GM23338 (cell line): ENCODE results near the gene STAC2. TPM values are rescaled to one million over a fixed set of nuclear protein-coding genes. Genes with fewer than 3 reads are reported as not detected.
"Not testable (repeated sequence)": the region's sequence is repeated elsewhere in the genome, so short reads cannot be mapped to it uniquely, and the experiment has no call there.

Experiments
- ATAC-seq: fragments of 200-7000 bp; cut with Tn5 transposase; 3 replicates; pipeline ENCODE4 v1.9.1; 2020
- DNase-seq: peaks from one replicate; pipeline ENCODE4 v3.0.0-alpha.2; 2015; ENCODE audit warnings: low spot score
- H2AFZ ChIP-seq: fragments of 200-600 bp; sonication (generic); 2 replicates; pipeline ENCODE4 v1.8.0; 2016; ENCODE audit warnings: antibody characterized with exemption, mild to moderate bottlenecking, moderate library complexity
- H3F3A ChIP-seq: fragments of 200-600 bp; sonication (generic); replicated peaks from 2 replicates; pipeline ENCODE4 v1.8.0; 2017; ENCODE audit warnings: antibody characterized with exemption, mixed run types, low read depth
- H3K27ac ChIP-seq: fragments of 200-600 bp; sonication (generic); 2 replicates; pipeline ENCODE4 v1.6.1; 2016; ENCODE audit warnings: low read depth
- H3K27me3 ChIP-seq: fragments of 200-600 bp; sonication (generic); 2 replicates; pipeline ENCODE4 v1.8.0; 2016; ENCODE audit warnings: mild to moderate bottlenecking, mixed run types, moderate library complexity; ENCODE audit not compliant: insufficient read depth
- H3K36me3 ChIP-seq: fragments of 200-600 bp; sonication (generic); 2 replicates; pipeline ENCODE4 v1.8.0; 2016; ENCODE audit warnings: mild to moderate bottlenecking; ENCODE audit not compliant: insufficient read depth
- H3K4me1 ChIP-seq: fragments of 200-600 bp; sonication (generic); 2 replicates; pipeline ENCODE4 v1.8.0; 2016; ENCODE audit warnings: mild to moderate bottlenecking, moderate library complexity; ENCODE audit not compliant: insufficient read depth
- H3K4me2 ChIP-seq: fragments of 200-600 bp; sonication (generic); 2 replicates; pipeline ENCODE4 v1.7.1; 2017; ENCODE audit warnings: mixed run types
- H3K4me3 ChIP-seq: fragments of 200-600 bp; sonication (generic); 2 replicates; pipeline ENCODE4 v1.6.1; 2016; ENCODE audit warnings: mixed run types
- H3K79me2 ChIP-seq: fragments of 200-600 bp; sonication (generic); replicated peaks from 2 replicates; pipeline ENCODE4 v1.8.0; 2017; ENCODE audit warnings: mild to moderate bottlenecking; ENCODE audit not compliant: insufficient read depth
- H3K9me2 ChIP-seq: fragments of 200-600 bp; sonication (generic); 2 replicates; pipeline ENCODE4 v1.8.0; 2017; ENCODE audit not compliant: insufficient read depth
- H4K20me1 ChIP-seq: fragments of 200-600 bp; sonication (generic); replicated peaks from 2 replicates; pipeline ENCODE4 v1.8.0; 2017; ENCODE audit warnings: mild to moderate bottlenecking; ENCODE audit not compliant: insufficient read depth
- H3K27ac Mint-ChIP-seq: 2 replicates; pipeline ENCODE4 v1.8.0; 2020; ENCODE audit warnings: inconsistent platforms, mild to moderate bottlenecking, moderate library complexity, mixed read lengths
- H3K27me3 Mint-ChIP-seq: 3 replicates; pipeline ENCODE4 v1.8.0; 2022; ENCODE audit warnings: low read depth, mild to moderate bottlenecking, moderate library complexity, mixed read lengths, inconsistent platforms; ENCODE audit not compliant: insufficient read depth, poor library complexity
- H3K36me3 Mint-ChIP-seq: 3 replicates; pipeline ENCODE4 v1.8.0; 2021; ENCODE audit warnings: low read depth, mild to moderate bottlenecking, inconsistent platforms, moderate library complexity, mixed read lengths
- H3K4me1 Mint-ChIP-seq: 3 replicates; pipeline ENCODE4 v1.8.0; 2020; ENCODE audit warnings: mild to moderate bottlenecking, inconsistent platforms, mixed read lengths
- H3K4me3 Mint-ChIP-seq: 3 replicates; pipeline ENCODE4 v1.8.0; 2021; ENCODE audit warnings: moderate library complexity, mild to moderate bottlenecking, inconsistent platforms, mixed read lengths
- H3K9me3 Mint-ChIP-seq: 3 replicates; pipeline ENCODE4 v1.8.0; 2020; ENCODE audit warnings: moderate library complexity, mild to moderate bottlenecking, inconsistent platforms, mixed read lengths
- EZH2 ChIP-seq: fragments of 200-600 bp; sonication (generic); IDR thresholded peaks from one replicate; pipeline ENCODE4 v1.8.0; 2017; ENCODE audit warnings: antibody characterized with exemption, mild to moderate bottlenecking, low read depth; ENCODE audit not compliant: unreplicated experiment
- POLR2AphosphoS5 ChIP-seq: IDR thresholded peaks from 2 replicates; pipeline ENCODE4 v1.6.1; 2016; ENCODE audit warnings: antibody characterized with exemption, low read depth
- STAT1 ChIP-seq: IDR thresholded peaks from one replicate; pipeline ENCODE4 v1.6.1; 2016; ENCODE audit warnings: antibody characterized with exemption; ENCODE audit not compliant: unreplicated experiment
- ZNF331 ChIP-seq: fragments of 250-450 bp; sonication (Bioruptor Pico); IDR thresholded peaks from 2 replicates; pipeline ENCODE4 v1.5.0; 2020; ENCODE audit warnings: low read depth, mild to moderate bottlenecking, moderate library complexity
- polyA plus RNA-seq: library from polyadenylated mRNA; unstranded; fragments of >200 nt; fragmentation: Nextera tagmentation; extraction: Ambion mirVana; gene quantifications from 2 replicates; pipeline ENCODE4 v1.2.1, GENCODE V29; 2016
- total RNA-seq: library from RNA; depleted of rRNA; stranded (reverse); fragments of >200 nt; shearing (Covaris generic); gene quantifications from 2 replicates; pipeline ENCODE4 v1.2.3, GENCODE V29; 2014
- TF ChIP-seq, protein P1 (sequence below), 2 experiments: fragments of 200-600 bp in 1 of 2; sonication (generic) in 1 of 2; conservative IDR thresholded peaks; 2 replicates each; pipeline versions ENCODE4 v1.5.1 to v1.6.1; 2016 to 2017; ENCODE audit warnings: antibody characterized with exemption in 2 of 2, low read depth in 2 of 2, mild to moderate bottlenecking in 2 of 2, moderate library complexity in 1 of 2

The STAC2 gene
- total and polyA plus RNA-seq, 2 experiments from 2014 or later, result 1.9 to 3.1 TPM

DNA sequence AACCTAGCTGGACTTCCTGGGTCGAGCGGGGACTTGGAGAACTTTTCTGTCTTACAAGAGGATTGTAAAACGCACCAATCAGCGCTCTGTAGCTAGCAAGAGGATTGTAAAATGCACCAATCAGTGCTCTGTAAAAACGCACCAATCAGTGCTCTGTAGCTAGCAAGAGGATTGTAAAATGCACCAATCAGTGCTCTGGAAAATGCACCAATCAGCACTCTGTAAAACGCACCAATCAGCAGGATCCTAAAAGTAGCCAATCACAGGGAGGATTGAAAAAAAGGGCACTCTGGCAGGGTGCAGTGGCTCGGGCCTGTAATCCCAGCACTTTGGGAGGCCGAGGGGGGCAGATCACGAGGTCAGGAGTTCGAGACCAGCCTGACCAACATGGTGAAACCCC is 57.2 kb downstream of the STAC2 start:
- H3K27ac ChIP-seq, H3K9me2 ChIP-seq, H3K27ac Mint-ChIP-seq, H2AFZ ChIP-seq, H3K9me3 Mint-ChIP-seq, H3K4me3 Mint-ChIP-seq, H3K79me2 ChIP-seq, H3K36me3 ChIP-seq, ATAC-seq, H3K36me3 Mint-ChIP-seq, H4K20me1 ChIP-seq, DNase-seq, H3K4me3 ChIP-seq, H3F3A ChIP-seq, H3K4me2 ChIP-seq: not testable (repeated sequence)
- Histone ChIP-seq H3K4me1 (peaks cover 23% of the 10 kb centered on the region), H3K27me3 (peaks cover 33% of the 10 kb centered on the region)
- Mint-ChIP-seq H3K4me1 (peaks cover 19% of the 10 kb centered on the region), H3K27me3 (peaks cover 24% of the 10 kb centered on the region)

DNA sequence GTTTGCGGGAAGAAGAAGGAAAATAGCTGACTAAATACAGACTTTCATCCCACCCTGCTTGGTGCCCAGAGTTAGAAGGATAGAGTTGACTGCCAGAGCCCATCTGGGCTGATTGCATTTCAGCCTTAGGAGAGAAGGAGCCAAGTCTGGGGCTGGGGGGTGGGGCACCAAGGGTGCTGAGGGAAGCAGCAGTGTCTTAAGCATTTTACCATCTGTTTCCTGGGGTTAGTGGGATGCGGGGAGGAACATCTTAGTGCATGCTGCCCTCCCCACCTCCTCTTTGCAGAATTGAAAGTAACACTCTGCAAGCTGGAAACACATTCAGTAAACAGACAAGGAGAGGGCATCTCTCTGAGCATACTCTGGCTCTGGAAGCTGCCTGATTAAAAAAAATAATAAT is 58.3 kb downstream of the STAC2 start:
- H3K9me2 ChIP-seq, result no peaks in the 10 kb centered on the region
- peaks cover 6% of the 10 kb centered on the region; the same call in 1 of the 2 replicates for H3F3A ChIP-seq
- no peak overlapping the region for H3K4me3 ChIP-seq
- Mint-ChIP-seq H3K27me3 (peaks cover 25% of the 10 kb centered on the region), H3K36me3 (peaks cover 7% of the 10 kb centered on the region; the same call in 1 of the 3 replicates), H3K4me1 (peaks cover 15% of the 10 kb centered on the region), H3K27ac (no peak overlapping the region), H3K4me3 (no peak overlapping the region), H3K9me3 (peaks cover 9% of the 10 kb centered on the region; the same call in 2 of the 3 replicates)
- no peaks in the 10 kb centered on the region for H3K79me2 ChIP-seq
- no peak overlapping the region for H3K27ac ChIP-seq
- peak overlapping the region; percentile 21; the same call in 1 of the 2 replicates for H3K4me2 ChIP-seq
- no peak for TF ChIP-seq POLR2AphosphoS5
- TF ChIP-seq ZNF331 (CRISPR knock-in tag), result no peak
- TF ChIP-seq, protein P1, sequence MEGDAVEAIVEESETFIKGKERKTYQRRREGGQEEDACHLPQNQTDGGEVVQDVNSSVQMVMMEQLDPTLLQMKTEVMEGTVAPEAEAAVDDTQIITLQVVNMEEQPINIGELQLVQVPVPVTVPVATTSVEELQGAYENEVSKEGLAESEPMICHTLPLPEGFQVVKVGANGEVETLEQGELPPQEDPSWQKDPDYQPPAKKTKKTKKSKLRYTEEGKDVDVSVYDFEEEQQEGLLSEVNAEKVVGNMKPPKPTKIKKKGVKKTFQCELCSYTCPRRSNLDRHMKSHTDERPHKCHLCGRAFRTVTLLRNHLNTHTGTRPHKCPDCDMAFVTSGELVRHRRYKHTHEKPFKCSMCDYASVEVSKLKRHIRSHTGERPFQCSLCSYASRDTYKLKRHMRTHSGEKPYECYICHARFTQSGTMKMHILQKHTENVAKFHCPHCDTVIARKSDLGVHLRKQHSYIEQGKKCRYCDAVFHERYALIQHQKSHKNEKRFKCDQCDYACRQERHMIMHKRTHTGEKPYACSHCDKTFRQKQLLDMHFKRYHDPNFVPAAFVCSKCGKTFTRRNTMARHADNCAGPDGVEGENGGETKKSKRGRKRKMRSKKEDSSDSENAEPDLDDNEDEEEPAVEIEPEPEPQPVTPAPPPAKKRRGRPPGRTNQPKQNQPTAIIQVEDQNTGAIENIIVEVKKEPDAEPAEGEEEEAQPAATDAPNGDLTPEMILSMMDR (conservative IDR thresholded peaks at IDR 0.05; ENCODE audit: low read depth in 2 of 2), result no peak
- TF ChIP-seq STAT1, result no peak
- H3K4me1 ChIP-seq, result peaks cover 20% of the 10 kb centered on the region; the same call in 1 of the 2 replicates
- DNase-seq (no peak), ATAC-seq (no peak)
- H4K20me1 ChIP-seq, result no peaks in the 10 kb centered on the region
- H3K36me3 ChIP-seq, result no peaks in the 10 kb centered on the region
- peaks cover 33% of the 10 kb centered on the region for H3K27me3 ChIP-seq
- H2AFZ ChIP-seq, result no peak overlapping the region

DNA sequence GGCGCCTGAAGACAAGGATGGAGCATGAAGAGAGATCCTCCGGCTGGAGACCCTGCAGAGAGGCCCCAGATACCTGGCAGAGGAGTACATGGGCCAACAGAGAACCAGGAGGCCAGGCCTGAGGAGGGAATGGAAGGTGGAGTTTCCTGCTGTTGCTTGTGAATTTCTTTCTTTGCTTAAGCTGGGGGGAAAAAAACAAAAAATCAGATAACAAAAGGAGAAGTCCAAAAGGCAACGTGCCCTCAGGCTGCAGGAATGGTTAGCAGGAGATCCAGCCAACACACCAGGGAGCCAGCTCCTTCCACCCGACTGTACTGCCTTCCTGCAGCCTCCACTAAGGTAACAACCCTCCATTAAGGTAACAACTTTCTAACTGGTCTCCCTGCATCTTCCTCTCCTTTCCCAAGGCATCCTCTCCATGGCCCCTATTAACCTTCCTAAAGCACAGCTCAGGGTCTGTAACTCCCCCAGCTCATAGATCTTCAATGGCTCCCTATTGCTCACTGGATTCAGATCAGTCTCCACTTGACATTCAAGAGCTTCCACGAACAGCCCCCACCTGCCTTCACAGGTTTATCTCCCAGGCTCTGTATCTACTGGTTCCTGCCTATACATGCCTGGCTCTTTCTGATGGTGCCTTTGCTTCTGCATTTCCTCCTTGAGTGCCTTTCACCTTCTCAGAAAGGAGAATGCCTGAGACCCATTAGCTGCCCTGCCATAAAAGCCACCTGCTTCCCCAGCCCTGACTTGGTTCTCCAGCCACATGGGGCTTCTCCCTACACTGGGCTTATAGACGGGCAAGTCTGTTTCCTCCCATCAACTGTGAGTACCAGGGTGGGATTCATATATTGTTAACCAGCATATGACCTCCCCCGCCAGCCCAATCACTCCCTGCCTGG is 59.1 kb downstream of the STAC2 start:
- Histone ChIP-seq H3K27me3 (peaks cover 33% of the 10 kb centered on the region), H3K4me3 (peak overlapping the region; percentile 87; the same call in 1 of the 2 replicates), H3K79me2 (no peaks in the 10 kb centered on the region), H3F3A (peaks cover 6% of the 10 kb centered on the region; the same call in 1 of the 2 replicates), H3K36me3 (no peaks in the 10 kb centered on the region), H3K4me1 (peaks cover 20% of the 10 kb centered on the region; the same call in 1 of the 2 replicates), H2AFZ (no peak overlapping the region), H4K20me1 (no peaks in the 10 kb centered on the region), H3K4me2 (peak overlapping the region; percentile 81), H3K9me2 (no peaks in the 10 kb centered on the region), H3K27ac (no peak overlapping the region)
- Mint-ChIP-seq H3K4me3 (peak overlapping the region; percentile 89; the same call in 2 of the 3 replicates), H3K9me3 (peaks cover 9% of the 10 kb centered on the region; the same call in 2 of the 3 replicates), H3K4me1 (peaks cover 9% of the 10 kb centered on the region), H3K27ac (no peak overlapping the region), H3K36me3 (peaks cover 7% of the 10 kb centered on the region; the same call in 1 of the 3 replicates), H3K27me3 (peaks cover 25% of the 10 kb centered on the region)
- peak; percentile 19 for TF ChIP-seq EZH2
- TF ChIP-seq ZNF331 (CRISPR knock-in tag), result no peak
- ATAC-seq (no peak), DNase-seq (no peak)
